Osteoblast (primary cell): Measurements from ENCODE around the gene SLC12A8. TPM values are rescaled to one million over a fixed set of nuclear protein-coding genes. Genes with fewer than 3 reads are reported as not detected.

ENCODE experiments used
- DNase-seq: peaks from one replicate; pipeline ENCODE4 v3.0.0; 2011; ENCODE audit warnings: low spot score, mixed read lengths; ENCODE audit not compliant: insufficient read length; ENCODE audit errors: missing footprints
- H2AFZ ChIP-seq: 2 replicates; pipeline ENCODE4 v1.6.0; 2011; ENCODE audit warnings: mild to moderate bottlenecking, low read length
- H3K27ac ChIP-seq: 2 replicates; pipeline ENCODE4 v1.5.1; 2011; ENCODE audit warnings: mild to moderate bottlenecking, low read depth, low read length, moderate library complexity
- H3K27me3 ChIP-seq: 2 replicates; pipeline ENCODE4 v1.6.0; 2012; ENCODE audit warnings: mild to moderate bottlenecking, control low read depth, inconsistent platforms, low read length, moderate library complexity; ENCODE audit not compliant: insufficient read depth
- H3K36me3 ChIP-seq: 2 replicates; pipeline ENCODE4 v1.5.1; 2011; ENCODE audit warnings: mild to moderate bottlenecking, low read length, control low read depth, moderate library complexity; ENCODE audit not compliant: insufficient read depth
- H3K4me1 ChIP-seq: 2 replicates; pipeline ENCODE4 v1.5.1; 2011; ENCODE audit warnings: mild to moderate bottlenecking, low read length, control low read depth, moderate library complexity; ENCODE audit not compliant: insufficient read depth
- H3K4me2 ChIP-seq: 2 replicates; pipeline ENCODE4 v1.6.0; 2011; ENCODE audit warnings: mild to moderate bottlenecking, low read length; ENCODE audit not compliant: insufficient read depth
- H3K4me3 ChIP-seq: fragments of 200-600 bp; sonication (generic); 3 replicates; pipeline ENCODE4 v1.5.1; 2012; ENCODE audit warnings: mild to moderate bottlenecking, low read length, inconsistent platforms; ENCODE audit not compliant: insufficient read depth
- H3K79me2 ChIP-seq: 2 replicates; pipeline ENCODE4 v1.6.0; 2012; ENCODE audit warnings: mild to moderate bottlenecking, low read length, control low read depth, inconsistent platforms; ENCODE audit not compliant: insufficient read depth
- H3K9me3 ChIP-seq: 2 replicates; pipeline ENCODE4 v1.5.1; 2011; ENCODE audit warnings: low read depth, low read length, control low read depth
- H4K20me1 ChIP-seq: 2 replicates; pipeline ENCODE4 v1.6.0; 2012; ENCODE audit warnings: mild to moderate bottlenecking, low read length, control low read depth; ENCODE audit not compliant: insufficient read depth
- CTCF ChIP-seq: IDR thresholded peaks from 2 replicates; pipeline ENCODE4 v1.5.1; 2011; ENCODE audit warnings: mild to moderate bottlenecking, low read depth, low read length, moderate library complexity; ENCODE audit errors: extremely low read depth
- total RNA-seq: library from RNA; depleted of rRNA; stranded (reverse); fragments of >200 nt; gene quantifications from 2 replicates; pipeline ENCODE4 v1.2.3, GENCODE V29; 2012

SLC12A8 gene
- total RNA-seq, 1 donor, result 36.2 TPM

- no peak overlapping the region for H3K4me3 ChIP-seq
- H3K4me1 ChIP-seq, result no peaks in the 10 kb centered on the region
- no peak overlapping the region for H3K4me2 ChIP-seq
- no peak overlapping the region for H3K27ac ChIP-seq
- no peaks in the 10 kb centered on the region for H3K27me3 ChIP-seq
- H2AFZ ChIP-seq, result no peak overlapping the region
- H3K36me3 ChIP-seq, result no peaks in the 10 kb centered on the region
- DNase-seq, result no peak
- no peak for TF ChIP-seq CTCF
- H3K79me2 ChIP-seq, result no peaks in the 10 kb centered on the region
- no peaks in the 10 kb centered on the region for H4K20me1 ChIP-seq
- H3K9me3 ChIP-seq, result no peaks in the 10 kb centered on the region
These were observed 11.8 kb downstream of the SLC12A8 start for GRCh38 chr3:125200731-125201139.

- Histone ChIP-seq H3K9me3 (no peaks in the 10 kb centered on the region), H3K4me2 (no peak overlapping the region), H3K27ac (no peak overlapping the region), H4K20me1 (no peaks in the 10 kb centered on the region), H3K79me2 (no peaks in the 10 kb centered on the region), H3K4me3 (no peak overlapping the region), H3K36me3 (no peaks in the 10 kb centered on the region), H2AFZ (no peak overlapping the region), H3K4me1 (no peaks in the 10 kb centered on the region), H3K27me3 (no peaks in the 10 kb centered on the region)
- DNase-seq, result peak; percentile 85
- no peak for TF ChIP-seq CTCF
These were observed 17.5 kb downstream of the SLC12A8 start for GRCh38 chr3:125194849-125195601.

- Histone ChIP-seq H3K36me3 (no peaks in the 10 kb centered on the region), H2AFZ (no peak overlapping the region)
- no peak for DNase-seq
These were observed 18.3 kb downstream of the SLC12A8 start for GRCh38 chr3:125194061-125194848.

More at GRCh38 chr3:125194061-125194848, 18.3 kb downstream of the SLC12A8 start:
- H3K4me3 ChIP-seq, result no peak overlapping the region
- no peak overlapping the region for H3K4me2 ChIP-seq
- no peaks in the 10 kb centered on the region for H4K20me1 ChIP-seq
- no peaks in the 10 kb centered on the region for H3K9me3 ChIP-seq
- no peaks in the 10 kb centered on the region for H3K27me3 ChIP-seq
- TF ChIP-seq CTCF, result no peak
- no peaks in the 10 kb centered on the region for H3K79me2 ChIP-seq
- no peak overlapping the region for H3K27ac ChIP-seq
- no peaks in the 10 kb centered on the region for H3K4me1 ChIP-seq
